GM18502 (cell line): Measurements from ENCODE around the gene TUSC2.

ENCODE experiments used
- ATAC-seq: cut with Tn5 transposase; IDR thresholded peaks from one replicate; pipeline ENCODE4 v1.9.1; 2021; ENCODE audit warnings: mild to moderate bottlenecking; ENCODE audit not compliant: unreplicated experiment, poor library complexity

Gene TUSC2

GRCh38 chr3:50338965-50339364 lies 10.9 kb upstream of the TUSC2 start:
- ATAC-seq = no peak

DNA sequence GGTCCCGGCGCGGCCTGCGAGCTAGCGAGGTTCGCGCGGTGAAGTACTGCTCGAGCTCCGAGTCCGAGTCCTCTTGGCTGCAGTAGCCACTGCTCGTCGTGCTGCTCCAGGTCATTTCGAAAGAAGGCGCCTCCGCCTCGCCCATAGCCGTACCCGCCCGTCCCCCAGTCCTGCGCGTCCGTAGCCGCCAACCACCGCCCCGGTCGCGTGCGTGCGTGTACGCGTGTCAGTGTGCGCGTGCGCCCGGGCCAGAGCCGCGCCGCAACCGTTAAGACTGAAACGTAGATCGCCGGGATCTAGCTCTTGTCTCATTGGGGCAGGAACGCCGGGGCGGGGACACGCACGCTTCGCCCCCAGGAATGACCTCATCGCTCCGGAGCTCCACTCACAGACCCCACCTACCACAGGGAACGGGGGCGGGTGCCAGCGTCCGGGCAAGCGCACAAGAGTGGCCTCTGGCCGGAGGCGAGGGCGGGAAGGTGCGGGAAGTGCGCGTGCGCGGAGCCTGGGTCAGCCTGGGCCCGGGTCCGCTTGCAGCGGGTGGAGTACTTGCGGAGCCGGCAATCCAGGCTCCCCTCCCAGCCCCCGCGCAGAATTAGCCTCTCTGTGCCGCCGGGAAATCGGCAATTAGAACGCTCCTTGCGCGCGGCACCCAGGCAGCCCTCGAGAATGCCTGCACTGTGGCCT lies 9.3 kb upstream of the TUSC2 start:
- ATAC-seq = peak; percentile 79

- peak; percentile 33 for ATAC-seq
Observed at GRCh38 chr3:50336452-50337174, 8.6 kb upstream of the TUSC2 start.

- ATAC-seq = no peak
Observed at GRCh38 chr3:50334339-50335075, 6.5 kb upstream of the TUSC2 start.

DNA sequence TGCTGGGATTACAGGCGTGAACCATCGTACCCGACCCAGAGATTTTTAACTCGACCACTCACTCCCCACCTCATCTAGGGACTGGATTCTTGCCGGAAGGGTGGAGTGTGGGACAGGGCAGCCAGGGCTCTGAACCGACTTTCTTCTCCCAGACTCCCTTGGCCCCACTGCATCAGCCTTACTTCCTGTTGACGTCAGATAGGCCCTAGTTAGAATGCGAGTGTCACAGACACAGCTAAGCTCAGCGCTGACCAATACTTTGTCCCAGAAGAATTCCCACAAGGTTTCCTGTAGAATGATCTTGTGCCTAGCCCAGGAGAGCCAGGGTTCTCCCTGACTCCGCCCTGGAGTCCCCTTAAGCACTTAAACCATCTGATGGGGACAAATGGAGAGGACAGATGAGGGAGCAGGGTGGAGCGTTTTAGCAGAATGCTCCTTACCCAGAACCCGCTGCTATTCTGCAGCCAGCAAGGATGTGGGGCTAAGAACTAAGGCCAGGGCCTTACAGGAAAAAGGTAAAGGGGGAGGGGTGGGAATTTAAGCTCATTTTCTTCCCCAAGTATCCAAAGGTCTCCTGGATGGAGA lies 5.8 kb upstream of the TUSC2 start:
- no peak for ATAC-seq

DNA sequence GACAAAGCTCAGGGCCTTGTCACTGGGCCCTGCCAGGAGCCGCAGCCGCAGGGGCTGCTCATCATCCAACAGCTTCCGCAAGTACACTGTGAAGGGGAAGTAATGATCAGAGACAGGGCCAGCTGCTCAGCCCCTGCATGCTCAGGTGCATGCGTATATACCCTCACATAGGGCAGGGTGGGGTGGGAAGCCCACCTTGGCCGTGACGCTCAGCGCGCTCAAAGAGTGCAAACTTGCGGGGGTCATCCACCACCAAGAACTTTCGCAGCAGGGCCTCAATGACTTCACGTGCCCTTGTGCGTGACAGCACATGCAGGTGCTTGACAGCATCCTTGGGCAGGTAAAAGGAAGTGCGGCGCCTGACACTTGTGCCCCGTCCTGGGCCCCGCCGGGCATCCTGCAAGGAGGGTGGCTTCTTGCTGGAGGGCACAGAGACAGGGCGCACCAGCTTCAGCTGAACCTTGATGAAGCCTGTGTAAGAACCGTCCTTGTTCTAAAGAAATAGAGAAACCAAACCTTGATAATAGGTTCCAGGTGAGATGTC lies 3.4 kb upstream of the TUSC2 start:
- ATAC-seq = no peak

DNA sequence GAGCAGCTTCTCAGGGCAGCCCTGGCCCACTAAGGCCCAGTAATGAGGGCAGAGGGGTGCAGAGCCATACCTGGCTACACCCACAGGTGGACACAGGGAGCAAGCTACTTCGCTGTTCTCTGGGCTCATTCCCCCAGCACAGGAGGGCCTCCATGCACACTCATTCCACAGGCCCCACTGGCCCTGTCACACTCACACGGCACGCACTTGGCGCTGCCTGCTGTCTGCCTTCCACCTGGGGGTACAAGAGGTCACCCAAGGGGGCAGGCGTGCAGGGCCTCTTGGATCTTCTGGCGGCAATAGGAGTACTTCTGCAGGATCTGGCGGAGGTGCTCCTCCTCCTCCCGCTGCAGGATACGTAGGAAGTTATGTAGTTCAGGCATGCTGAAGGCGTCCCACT lies 2.3 kb upstream of the TUSC2 start:
- ATAC-seq = no peak

DNA sequence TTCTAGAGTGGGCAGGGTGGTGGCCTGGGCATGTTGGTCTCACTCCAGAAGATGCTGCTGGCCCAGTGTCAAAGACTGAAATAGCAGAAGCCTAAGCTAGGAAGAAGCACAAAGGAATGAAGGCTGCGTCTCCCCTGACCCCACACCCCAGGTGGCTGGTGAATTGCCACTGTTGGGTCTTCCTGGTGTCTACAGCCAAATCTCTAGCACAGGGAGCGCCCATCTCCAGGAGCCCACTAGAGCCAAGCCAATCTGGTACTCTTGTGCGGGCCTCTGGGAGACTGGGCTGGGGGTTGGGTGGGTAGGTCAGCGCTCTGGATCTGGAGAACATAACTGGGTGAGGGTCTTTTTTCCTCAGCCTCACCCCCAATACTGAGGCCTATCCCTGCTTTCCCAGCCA lies 894 bp downstream of the TUSC2 start:
- ATAC-seq = no peak

DNA sequence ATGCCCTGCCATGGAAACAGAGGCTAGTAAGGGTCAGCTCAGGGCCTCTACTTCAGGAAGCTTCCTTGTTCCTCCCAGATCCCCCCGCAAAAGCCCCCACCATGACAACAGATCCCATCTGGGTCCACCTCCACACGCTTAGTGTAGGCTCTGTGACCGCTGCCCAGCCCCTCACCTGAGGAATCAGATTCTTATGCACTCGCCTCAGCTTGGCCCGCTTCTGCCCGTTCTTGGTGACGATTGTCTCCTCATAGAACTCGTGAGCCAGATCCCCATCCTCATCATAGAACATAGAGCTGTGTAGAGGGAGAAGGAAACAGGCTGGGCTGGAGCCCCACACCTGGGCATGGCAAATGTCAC lies 1.9 kb downstream of the TUSC2 start:
- ATAC-seq = no peak

GRCh38 chr3:50325497-50326181 lies 2.4 kb downstream of the TUSC2 start:
- no peak for ATAC-seq

- ATAC-seq = no peak
Observed at GRCh38 chr3:50325113-50325480, 2.9 kb downstream of the TUSC2 start.

DNA sequence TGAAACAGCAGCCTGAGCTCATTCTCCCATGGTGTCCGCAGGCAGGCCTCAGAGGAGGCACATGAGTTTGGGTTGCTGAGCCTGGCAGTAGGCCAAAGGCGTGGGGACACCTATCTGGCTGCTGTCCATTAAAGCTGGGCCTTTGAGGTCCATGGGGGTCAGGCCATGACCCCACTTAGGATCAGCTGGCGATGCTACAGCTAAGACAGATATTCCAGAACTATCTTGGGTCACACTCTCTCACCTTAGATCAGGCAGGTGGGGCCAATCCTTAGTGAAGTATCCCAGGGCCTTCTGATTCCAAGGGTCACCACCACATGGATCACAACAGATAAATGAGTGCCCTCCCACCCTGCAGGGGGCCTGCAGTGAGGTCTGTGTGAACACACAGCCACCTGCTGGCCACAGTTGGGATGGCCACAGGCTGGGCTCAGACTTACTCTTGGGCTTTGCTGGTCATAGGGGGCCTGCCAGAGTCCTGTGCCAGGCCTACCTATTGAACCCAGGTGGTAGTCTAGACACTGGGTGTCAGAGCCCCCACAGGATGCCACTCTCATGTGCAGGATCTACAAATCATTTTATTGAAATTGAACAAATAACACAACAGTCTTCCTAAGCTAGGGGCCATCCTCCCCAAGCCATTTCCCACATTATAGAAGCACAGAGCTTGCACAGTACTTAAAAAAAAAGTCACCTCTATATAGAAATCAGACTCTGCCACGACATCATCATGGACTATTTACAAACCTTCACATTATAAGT lies 3.5 kb downstream of the TUSC2 start:
- no peak for ATAC-seq

- no peak for ATAC-seq
Observed at GRCh38 chr3:50323614-50324199, 4.3 kb downstream of the TUSC2 start.

- no peak for ATAC-seq
Observed at GRCh38 chr3:50323092-50323600, 4.9 kb downstream of the TUSC2 start.

DNA sequence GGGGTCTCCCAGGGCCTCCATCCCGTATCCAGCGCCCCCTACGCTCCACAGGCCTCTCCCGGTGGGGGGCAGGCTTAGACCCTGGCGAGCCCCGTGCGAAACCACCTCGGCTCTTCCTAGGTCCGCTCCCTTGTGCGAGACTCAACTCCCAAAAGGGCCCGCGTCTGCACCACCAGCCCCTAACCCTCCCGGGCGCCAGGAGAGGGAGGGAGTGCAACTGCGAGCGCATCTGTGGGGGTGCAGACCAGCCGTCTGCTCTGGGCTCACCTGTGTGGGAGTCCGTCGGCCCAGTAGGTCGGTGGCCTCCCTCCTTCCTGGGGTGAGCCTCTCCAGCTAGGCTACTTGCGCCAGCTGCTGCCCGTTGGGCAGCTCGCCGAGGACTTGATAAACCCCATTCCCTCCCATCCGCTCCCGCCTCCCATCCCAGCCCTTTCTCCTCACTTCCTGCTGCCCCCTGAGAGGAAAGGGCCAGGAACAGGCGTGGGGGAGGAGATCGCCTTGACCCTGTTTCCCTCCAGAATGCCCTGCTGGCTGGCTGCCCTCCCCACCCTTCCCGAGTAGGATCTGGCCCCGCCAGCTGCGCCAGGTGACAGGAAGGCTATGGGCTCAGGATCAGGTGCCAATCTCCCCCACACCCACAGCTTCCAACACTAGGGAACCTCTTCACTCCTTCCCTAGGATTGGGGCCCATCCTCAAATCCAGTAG lies 5.5 kb downstream of the TUSC2 start, which contains the start of gene HYAL2:
Gene HYAL2 (minus strand): TSS at position 360 of the 706 bp plus-strand sequence. CDS start 2,256 bp downstream, outside the sequence.
- no peak for ATAC-seq

DNA sequence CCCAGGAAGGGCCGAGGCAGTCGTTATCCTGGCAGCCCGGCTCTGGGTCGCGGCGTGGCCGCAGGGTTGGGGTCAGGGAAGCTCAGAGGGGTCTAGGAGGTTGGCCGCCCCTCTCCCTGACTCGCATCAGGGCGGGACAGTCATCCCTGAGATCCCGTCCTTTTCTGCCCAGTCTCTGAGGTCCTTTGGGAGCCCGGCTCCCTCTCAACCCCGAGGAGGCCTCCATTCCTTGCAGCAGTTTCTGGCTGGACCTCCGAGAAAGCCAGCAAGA lies 6.0 kb downstream of the TUSC2 start:
- no peak for ATAC-seq

GRCh38 chr3:50321336-50322114 lies 6.5 kb downstream of the TUSC2 start:
- peak; percentile 79 for ATAC-seq

- peak; percentile 61 for ATAC-seq
Observed at GRCh38 chr3:50320853-50321335, 7.1 kb downstream of the TUSC2 start.
